PC-3 (cell line): ENCODE measurements around the gene CNKSR3. TPM values are rescaled to one million over a fixed set of nuclear protein-coding genes. Genes with fewer than 3 reads are reported as not detected.
"Not testable (repeated sequence)": the region's sequence is repeated elsewhere in the genome, so short reads cannot be mapped to it uniquely, and the experiment has no call there.

Source experiments
- ATAC-seq: fragments of 200-7000 bp; cut with Tn5 transposase; 2 replicates; pipeline ENCODE4 v1.9.1; 2020; ENCODE audit warnings: mild to moderate bottlenecking, moderate library complexity
- BruUV-seq: library from RNA; stranded (reverse); fragments of 400-500 nt; replicated peaks from 2 replicates; lab custom pipeline; 2021; lab: Mats Ljungman, UMichigan
- CTCF ChIA-PET: fragments of 300-600 bp; sonication (Branson Sonifier 250); formaldehyde crosslinking; loops from one replicate; lab custom pipeline; 2022; ENCODE audit warnings: antibody characterized with exemption; lab: Charles Lee
- POLR2A ChIA-PET: fragments of 300-600 bp; sonication (Branson Sonifier 250); formaldehyde crosslinking; loops from one replicate; lab custom pipeline; 2022; ENCODE audit warnings: antibody characterized with exemption; ENCODE audit not compliant: unreplicated experiment; lab: Charles Lee
- DNase-seq: peaks from one replicate; pipeline ENCODE4 v3.0.0-alpha.2; 2015
- H2AFZ ChIP-seq: fragments of 300-600 bp; sonication (generic); 2 replicates; pipeline ENCODE4 v1.6.0; 2016; ENCODE audit warnings: antibody characterized with exemption, low read length
- H3F3A ChIP-seq: fragments of 300-600 bp; sonication (generic); one replicate; pipeline ENCODE4 v1.6.0; 2017; ENCODE audit warnings: antibody characterized with exemption, low read length, control low read depth, mild to moderate bottlenecking; ENCODE audit not compliant: unreplicated experiment
- H3K27ac ChIP-seq: fragments of 300-600 bp; sonication (generic); 2 replicates; pipeline ENCODE4 v1.5.1; 2016; ENCODE audit warnings: mild to moderate bottlenecking, low read length
- H3K27me3 ChIP-seq: fragments of 300-600 bp; sonication (generic); 2 replicates; pipeline ENCODE4 v1.6.1; 2016; ENCODE audit warnings: low read length, mixed read lengths
- H3K36me3 ChIP-seq: fragments of 300-600 bp; sonication (generic); 2 replicates; pipeline ENCODE4 v1.6.1; 2016; ENCODE audit warnings: low read depth, mixed run types, low read length, mixed read lengths
- H3K4me1 ChIP-seq: fragments of 300-600 bp; sonication (generic); 2 replicates; pipeline ENCODE4 v1.5.1; 2016; ENCODE audit warnings: low read length; ENCODE audit not compliant: insufficient read depth
- H3K4me2 ChIP-seq: fragments of 300-600 bp; sonication (generic); 2 replicates; pipeline ENCODE4 v1.6.0; 2016; ENCODE audit warnings: low read length
- H3K4me3 ChIP-seq: fragments of 300-600 bp; sonication (generic); 2 replicates; pipeline ENCODE4 v1.5.1; 2016; ENCODE audit warnings: mild to moderate bottlenecking, low read length, mixed read lengths
- H3K79me2 ChIP-seq: fragments of 300-600 bp; sonication (generic); 2 replicates; pipeline ENCODE4 v1.6.1; 2017; ENCODE audit warnings: low read length, mixed read lengths
- H3K9ac ChIP-seq: fragments of 300-600 bp; sonication (generic); 2 replicates; pipeline ENCODE4 v1.6.0; 2016; ENCODE audit warnings: mild to moderate bottlenecking, low read length
- H3K9me2 ChIP-seq: fragments of 300-600 bp; sonication (generic); replicated peaks from 2 replicates; pipeline ENCODE4 v1.6.1; 2016; ENCODE audit warnings: mixed run types, low read length, mixed read lengths
- H3K9me3 ChIP-seq: fragments of 300-600 bp; sonication (generic); 2 replicates; pipeline ENCODE4 v1.6.1; 2016; ENCODE audit warnings: low read length, mixed read lengths
- H4K20me1 ChIP-seq: fragments of 300-600 bp; sonication (generic); 2 replicates; pipeline ENCODE4 v1.6.1; 2016; ENCODE audit warnings: low read length, mixed read lengths
- CTCF ChIP-seq: fragments of 300-600 bp; sonication (generic); conservative IDR thresholded peaks from 2 replicates; pipeline ENCODE4 v1.5.1; 2017; ENCODE audit warnings: antibody characterized with exemption, low read depth, mild to moderate bottlenecking, low read length
- EZH2 ChIP-seq: fragments of 300-600 bp; sonication (generic); IDR thresholded peaks from one replicate; pipeline ENCODE4 v1.6.1; 2017; ENCODE audit warnings: antibody characterized with exemption, mild to moderate bottlenecking, low read length; ENCODE audit not compliant: unreplicated experiment
- EZH2phosphoT487 ChIP-seq: fragments of 300-600 bp; sonication (generic); IDR thresholded peaks from 2 replicates; pipeline ENCODE4 v1.6.1; 2018; ENCODE audit warnings: mild to moderate bottlenecking, antibody characterized with exemption, low read length, borderline replicate concordance
- intact Hi-C: fragments of 100-400 bp; cut with micrococcal nuclease; formaldehyde crosslinking; loops from 2 replicates; pipeline ENCODE4 v1.9.0; 2023
- total RNA-seq: library from RNA; depleted of rRNA; stranded (reverse); fragments of >200 nt; gene quantifications from 2 replicates; pipeline ENCODE4 v1.2.3, GENCODE V29; 2014

Gene CNKSR3
- total RNA-seq, 1 experiment from 2014 or later, result 3.2 TPM

GRCh38 chr6:154515826-154516225 is 5.3 kb upstream of the CNKSR3 start:
- no peak overlapping the region for H3K4me2 ChIP-seq
- H3K9me2 ChIP-seq, result no peaks in the 10 kb centered on the region
- H3F3A ChIP-seq, result peaks cover 1% of the 10 kb centered on the region
- no peaks in the 10 kb centered on the region for H3K27me3 ChIP-seq
- H3K9me3 ChIP-seq, result no peaks in the 10 kb centered on the region
- no peak overlapping the region for H2AFZ ChIP-seq
- intact Hi-C loops, result no loop called here
- no TSS peak for BruUV-seq
- no peaks in the 10 kb centered on the region for H3K36me3 ChIP-seq
- ChIA-PET CTCF (no interaction called here), POLR2A (no interaction called here)
- H3K4me3 ChIP-seq, result no peak overlapping the region
- peaks cover 7% of the 10 kb centered on the region; the same call in 1 of the 2 replicates for H3K4me1 ChIP-seq
- no peaks in the 10 kb centered on the region for H4K20me1 ChIP-seq
- no peaks in the 10 kb centered on the region for H3K79me2 ChIP-seq
- DNase-seq (no peak), ATAC-seq (no peak)
- no peak overlapping the region for H3K27ac ChIP-seq
- H3K9ac ChIP-seq, result no peak overlapping the region
- no peak for TF ChIP-seq EZH2
- no peak for TF ChIP-seq CTCF
- TF ChIP-seq EZH2phosphoT487, result no peak

GRCh38 chr6:154515076-154515475 is 4.6 kb upstream of the CNKSR3 start:
- intact Hi-C loops, ATAC-seq, CTCF ChIA-PET: not testable (repeated sequence)

GRCh38 chr6:154514481-154514880 is 4.0 kb upstream of the CNKSR3 start:
- POLR2A ChIA-PET, result no interaction called here
- intact Hi-C loops, result no loop called here

More at GRCh38 chr6:154515076-154515475, 4.6 kb upstream of the CNKSR3 start:
- H3K27me3 ChIP-seq, H3K9me2 ChIP-seq, H3K9me3 ChIP-seq, H4K20me1 ChIP-seq, BruUV-seq, H3K4me1 ChIP-seq, POLR2A ChIA-PET, H2AFZ ChIP-seq, H3K9ac ChIP-seq, H3K36me3 ChIP-seq, DNase-seq, H3K79me2 ChIP-seq, H3F3A ChIP-seq, H3K4me2 ChIP-seq, H3K27ac ChIP-seq, H3K4me3 ChIP-seq: not testable (repeated sequence)

More at GRCh38 chr6:154514481-154514880, 4.0 kb upstream of the CNKSR3 start:
- H3K4me2 ChIP-seq, result no peak overlapping the region
- no peaks in the 10 kb centered on the region for H3K36me3 ChIP-seq
- no peaks in the 10 kb centered on the region for H3K9me2 ChIP-seq
- peaks cover 7% of the 10 kb centered on the region; the same call in 1 of the 2 replicates for H3K4me1 ChIP-seq
- H3K9ac ChIP-seq, result no peak overlapping the region
- no peak overlapping the region for H3K27ac ChIP-seq
- CTCF ChIA-PET, result no interaction called here
- no peaks in the 10 kb centered on the region for H4K20me1 ChIP-seq
- ATAC-seq (no peak), DNase-seq (no peak)
- H3K4me3 ChIP-seq, result no peak overlapping the region
- no peaks in the 10 kb centered on the region for H3K9me3 ChIP-seq
- BruUV-seq, result no TSS peak
- H3F3A ChIP-seq, result peaks cover 3% of the 10 kb centered on the region
- H2AFZ ChIP-seq, result no peak overlapping the region
- H3K79me2 ChIP-seq, result no peaks in the 10 kb centered on the region
- H3K27me3 ChIP-seq, result no peaks in the 10 kb centered on the region
- TF ChIP-seq EZH2phosphoT487 (no peak), EZH2 (no peak)
